ENCODE results near the gene DBI.

Gene DBI

GRCh38 chr2:119364798-119365197, 2.0 kb upstream of the DBI start:
- no peak overlapping the region for H3K4me3 ChIP-seq (ENCODE audit: low read length)
- no peak for DNase-seq (ENCODE audit: low read depth)
- TF ChIP-seq CTCF (conservative IDR thresholded peaks at IDR 0.05; ENCODE audit: low read length) = no peak

GRCh38 chr2:119365436-119365835, 1.3 kb upstream of the DBI start:
- DNase-seq (ENCODE audit: low read depth) = no peak
- no peak for TF ChIP-seq CTCF (conservative IDR thresholded peaks at IDR 0.05; ENCODE audit: low read length)

GRCh38 chr2:119366161-119366648, 572 bp upstream of the DBI start:
- peak overlapping the region; percentile 97 for H3K4me3 ChIP-seq (ENCODE audit: low read length)
- DNase-seq (ENCODE audit: low read depth) = peak; percentile 52
- no peak for TF ChIP-seq CTCF (conservative IDR thresholded peaks at IDR 0.05; ENCODE audit: low read length)

More at GRCh38 chr2:119365436-119365835, 1.3 kb upstream of the DBI start:
- H3K4me3 ChIP-seq (ENCODE audit: low read length) = peak overlapping the region; percentile 97

- DNase-seq (ENCODE audit: low read depth) = peak; percentile 8
Measured at GRCh38 chr2:119367472-119368099, 809 bp downstream of the DBI start.

GRCh38 chr2:119369845-119370244, 3.1 kb downstream of the DBI start:
- no peak for TF ChIP-seq CTCF (conservative IDR thresholded peaks at IDR 0.05; ENCODE audit: low read length)
- no peak overlapping the region for H3K4me3 ChIP-seq (ENCODE audit: low read length)
- DNase-seq (ENCODE audit: low read depth) = no peak

More at GRCh38 chr2:119367472-119368099, 809 bp downstream of the DBI start:
- H3K4me3 ChIP-seq (ENCODE audit: low read length) = peak overlapping the region; percentile 97
- no peak for TF ChIP-seq CTCF (conservative IDR thresholded peaks at IDR 0.05; ENCODE audit: low read length)

- TF ChIP-seq CTCF (conservative IDR thresholded peaks at IDR 0.05; ENCODE audit: low read length) = no peak
- H3K4me3 ChIP-seq (ENCODE audit: low read length) = no peak overlapping the region
- DNase-seq (ENCODE audit: low read depth) = no peak
Measured at GRCh38 chr2:119371111-119371510, 4.3 kb downstream of the DBI start.

Measured in AG10803 (cell line).